Progenitor cell of endocrine pancreas (in vitro differentiated cells): ENCODE data around the gene CLCA1. TPM values are rescaled to one million over a fixed set of nuclear protein-coding genes. Genes with fewer than 3 reads are reported as not detected.
"Not testable (repeated sequence)": the region's sequence is repeated elsewhere in the genome, so short reads cannot be mapped to it uniquely, and the experiment has no call there.

ENCODE experiments used
- DNase-seq: peaks from one replicate; pipeline ENCODE4 v3.0.0; 2021; ENCODE audit warnings: low spot score; ENCODE audit not compliant: unreplicated experiment
- H3K27ac Mint-ChIP-seq: 2 replicates; pipeline ENCODE4 v1.8.0; 2021; ENCODE audit warnings: mild to moderate bottlenecking, moderate library complexity, mixed read lengths
- H3K27me3 Mint-ChIP-seq: 2 replicates; pipeline ENCODE4 v1.8.0; 2021; ENCODE audit warnings: mixed read lengths
- H3K36me3 Mint-ChIP-seq: 2 replicates; pipeline ENCODE4 v1.8.0; 2022; ENCODE audit warnings: mixed read lengths; ENCODE audit not compliant: insufficient read depth
- H3K4me1 Mint-ChIP-seq: 2 replicates; pipeline ENCODE4 v1.8.0; 2021; ENCODE audit warnings: low read depth, mixed read lengths
- H3K4me3 Mint-ChIP-seq: 2 replicates; pipeline ENCODE4 v1.8.0; 2021; ENCODE audit warnings: low read depth, mild to moderate bottlenecking, moderate library complexity, mixed read lengths
- H3K9me3 Mint-ChIP-seq: 2 replicates; pipeline ENCODE4 v1.8.0; 2021; ENCODE audit warnings: low read depth, mixed read lengths
- total RNA-seq: library from RNA; stranded (reverse); gene quantifications from 2 replicates; pipeline ENCODE4 v1.2.1, GENCODE V29; 2021
- TF ChIP-seq, protein P1 (sequence below): fragments of 200-600 bp; sonication (generic); IDR thresholded peaks from one replicate; pipeline ENCODE4 v1.5.0; 2021; ENCODE audit warnings: antibody characterized with exemption, mild to moderate bottlenecking; ENCODE audit not compliant: unreplicated experiment

The CLCA1 gene
- total RNA-seq, 1 donor from 2014 or later, result not detected

- Mint-ChIP-seq H3K4me1 (peaks cover 14% of the 10 kb centered on the region), H3K4me3 (peak overlapping the region; percentile 81), H3K27ac (peak overlapping the region; percentile 92), H3K27me3 (peaks cover 36% of the 10 kb centered on the region)
- H3K36me3 Mint-ChIP-seq, H3K9me3 Mint-ChIP-seq, DNase-seq: not testable (repeated sequence)
- TF ChIP-seq, protein P1, sequence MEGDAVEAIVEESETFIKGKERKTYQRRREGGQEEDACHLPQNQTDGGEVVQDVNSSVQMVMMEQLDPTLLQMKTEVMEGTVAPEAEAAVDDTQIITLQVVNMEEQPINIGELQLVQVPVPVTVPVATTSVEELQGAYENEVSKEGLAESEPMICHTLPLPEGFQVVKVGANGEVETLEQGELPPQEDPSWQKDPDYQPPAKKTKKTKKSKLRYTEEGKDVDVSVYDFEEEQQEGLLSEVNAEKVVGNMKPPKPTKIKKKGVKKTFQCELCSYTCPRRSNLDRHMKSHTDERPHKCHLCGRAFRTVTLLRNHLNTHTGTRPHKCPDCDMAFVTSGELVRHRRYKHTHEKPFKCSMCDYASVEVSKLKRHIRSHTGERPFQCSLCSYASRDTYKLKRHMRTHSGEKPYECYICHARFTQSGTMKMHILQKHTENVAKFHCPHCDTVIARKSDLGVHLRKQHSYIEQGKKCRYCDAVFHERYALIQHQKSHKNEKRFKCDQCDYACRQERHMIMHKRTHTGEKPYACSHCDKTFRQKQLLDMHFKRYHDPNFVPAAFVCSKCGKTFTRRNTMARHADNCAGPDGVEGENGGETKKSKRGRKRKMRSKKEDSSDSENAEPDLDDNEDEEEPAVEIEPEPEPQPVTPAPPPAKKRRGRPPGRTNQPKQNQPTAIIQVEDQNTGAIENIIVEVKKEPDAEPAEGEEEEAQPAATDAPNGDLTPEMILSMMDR, result peak; percentile 64
Measured at GRCh38 chr1:86502125-86502646, 33.5 kb downstream of the CLCA1 start.

DNA sequence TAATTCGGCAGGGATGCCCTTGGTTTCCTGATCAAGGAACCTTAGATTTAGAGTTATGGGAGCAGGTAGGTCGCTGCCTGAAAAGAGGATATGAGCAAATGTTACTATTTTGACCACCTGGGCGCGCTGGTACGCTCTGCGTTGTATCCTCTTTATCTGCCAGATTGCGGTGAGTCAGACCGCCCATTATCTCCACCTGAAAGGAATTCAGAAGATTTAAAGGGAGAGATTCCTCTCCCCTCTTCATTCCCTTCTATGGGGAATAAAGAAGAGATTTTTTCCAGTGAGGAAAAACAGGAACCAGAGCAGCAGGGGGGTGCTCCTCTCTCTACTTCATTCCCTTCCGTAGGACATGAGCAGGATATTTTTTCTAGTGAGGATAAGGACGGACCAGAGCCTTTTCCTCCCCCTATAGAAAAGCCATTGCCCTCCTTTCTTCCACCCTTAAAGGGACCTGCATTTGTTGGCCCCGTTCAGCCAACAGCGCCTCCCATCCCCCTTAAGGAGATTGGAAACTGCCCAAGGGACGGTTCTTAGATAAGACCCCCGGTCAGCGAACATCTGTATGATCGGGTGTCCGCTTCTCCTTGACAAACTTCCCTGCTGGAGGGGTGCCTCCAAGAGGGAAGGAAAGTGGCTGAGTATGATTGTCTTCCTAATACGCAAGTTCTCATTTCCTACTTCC lies 34.1 kb downstream of the CLCA1 start:
- Mint-ChIP-seq H3K4me1 (peaks cover 14% of the 10 kb centered on the region), H3K27ac (peak overlapping the region; percentile 92), H3K4me3 (peak overlapping the region; percentile 81), H3K9me3 (no peaks in the 10 kb centered on the region), H3K27me3 (peaks cover 36% of the 10 kb centered on the region), H3K36me3 (no peaks in the 10 kb centered on the region)
- DNase-seq, result no peak
- TF ChIP-seq, protein P1, result no peak

GRCh38 chr1:86503406-86504136 lies 34.8 kb downstream of the CLCA1 start:
- no peak for DNase-seq
- Mint-ChIP-seq H3K4me3 (peak overlapping the region; percentile 81), H3K36me3 (no peaks in the 10 kb centered on the region)

DNA sequence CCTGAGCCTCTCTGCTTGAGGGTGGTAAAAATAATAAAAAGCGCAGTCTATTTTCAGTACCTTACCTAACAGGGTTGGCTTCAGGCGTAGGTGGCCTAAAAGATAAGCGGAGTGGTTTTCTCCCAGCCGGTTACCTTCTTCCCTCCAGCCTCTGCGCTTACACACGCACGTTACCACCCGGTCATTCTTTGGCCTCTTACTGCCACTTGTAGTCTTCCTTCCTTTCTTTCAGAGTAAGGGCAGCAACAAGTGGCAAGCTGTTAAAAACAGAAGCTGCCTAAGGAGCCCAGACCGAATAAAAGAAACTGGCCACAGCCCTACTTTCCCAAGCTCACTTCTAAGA lies 35.4 kb downstream of the CLCA1 start:
- Mint-ChIP-seq H3K4me1 (peaks cover 14% of the 10 kb centered on the region), H3K27me3 (peaks cover 36% of the 10 kb centered on the region), H3K9me3 (no peaks in the 10 kb centered on the region), H3K4me3 (peak overlapping the region; percentile 81), H3K36me3 (no peaks in the 10 kb centered on the region), H3K27ac (no peak overlapping the region)
- no peak for DNase-seq
- TF ChIP-seq, protein P1, result no peak

More at GRCh38 chr1:86503406-86504136, 34.8 kb downstream of the CLCA1 start:
- Mint-ChIP-seq H3K4me1 (peaks cover 14% of the 10 kb centered on the region), H3K9me3 (no peaks in the 10 kb centered on the region), H3K27ac (no peak overlapping the region), H3K27me3 (peaks cover 36% of the 10 kb centered on the region)
- TF ChIP-seq, protein P1, result no peak

- Mint-ChIP-seq H3K4me3 (no peak overlapping the region), H3K27ac (no peak overlapping the region), H3K36me3 (no peaks in the 10 kb centered on the region), H3K27me3 (peaks cover 38% of the 10 kb centered on the region), H3K4me1 (peaks cover 14% of the 10 kb centered on the region), H3K9me3 (no peaks in the 10 kb centered on the region)
- DNase-seq, result no peak
- TF ChIP-seq, protein P1, result no peak
Measured at GRCh38 chr1:86504895-86505563, 36.3 kb downstream of the CLCA1 start.
